GM21737 (cell line): Measurements from ENCODE around the gene LHFPL6.

Experiments used
- ATAC-seq: cut with Tn5 transposase; IDR thresholded peaks from one replicate; pipeline ENCODE4 v1.9.1; 2021; ENCODE audit warnings: mild to moderate bottlenecking, moderate library complexity; ENCODE audit not compliant: unreplicated experiment

The LHFPL6 gene

DNA sequence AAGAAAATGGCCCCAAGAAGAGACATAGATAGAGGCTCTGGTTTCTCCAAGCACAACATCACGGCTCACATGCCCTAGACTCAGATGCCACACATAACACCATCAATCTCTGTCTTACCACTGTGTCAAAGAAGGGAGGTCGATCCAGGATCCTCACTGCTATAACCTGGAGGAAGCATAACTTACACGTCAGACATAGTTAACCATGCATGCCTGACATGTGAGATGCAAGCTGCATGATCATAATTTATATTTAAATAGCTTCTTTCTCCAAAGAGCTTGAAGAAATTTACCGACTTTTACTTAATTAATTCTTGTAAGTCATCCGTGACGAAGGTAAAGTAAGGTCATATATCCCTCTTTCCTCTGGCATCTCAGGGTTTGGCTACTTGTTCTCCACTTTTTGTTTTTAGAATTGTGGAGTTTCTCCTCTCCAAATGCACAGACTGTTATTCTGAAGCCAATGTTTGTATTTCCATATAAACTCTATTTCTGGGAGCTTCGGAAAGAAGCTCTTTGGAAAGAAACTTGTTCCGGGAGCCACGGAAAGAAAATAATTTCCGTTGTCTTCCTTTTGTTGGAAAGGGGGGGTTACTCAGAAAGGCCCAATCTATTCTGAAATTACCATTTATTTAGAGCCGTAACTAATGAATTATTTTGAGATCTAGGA lies 205.6 kb downstream of the LHFPL6 start:
- ATAC-seq, result no peak

- no peak for ATAC-seq
Measured at GRCh38 chr13:39394796-39395678, 208.0 kb downstream of the LHFPL6 start.

- ATAC-seq, result no peak
Measured at GRCh38 chr13:39391761-39392160, 211.2 kb downstream of the LHFPL6 start.

GRCh38 chr13:39389013-39389412 lies 214.0 kb downstream of the LHFPL6 start:
- no peak for ATAC-seq

DNA sequence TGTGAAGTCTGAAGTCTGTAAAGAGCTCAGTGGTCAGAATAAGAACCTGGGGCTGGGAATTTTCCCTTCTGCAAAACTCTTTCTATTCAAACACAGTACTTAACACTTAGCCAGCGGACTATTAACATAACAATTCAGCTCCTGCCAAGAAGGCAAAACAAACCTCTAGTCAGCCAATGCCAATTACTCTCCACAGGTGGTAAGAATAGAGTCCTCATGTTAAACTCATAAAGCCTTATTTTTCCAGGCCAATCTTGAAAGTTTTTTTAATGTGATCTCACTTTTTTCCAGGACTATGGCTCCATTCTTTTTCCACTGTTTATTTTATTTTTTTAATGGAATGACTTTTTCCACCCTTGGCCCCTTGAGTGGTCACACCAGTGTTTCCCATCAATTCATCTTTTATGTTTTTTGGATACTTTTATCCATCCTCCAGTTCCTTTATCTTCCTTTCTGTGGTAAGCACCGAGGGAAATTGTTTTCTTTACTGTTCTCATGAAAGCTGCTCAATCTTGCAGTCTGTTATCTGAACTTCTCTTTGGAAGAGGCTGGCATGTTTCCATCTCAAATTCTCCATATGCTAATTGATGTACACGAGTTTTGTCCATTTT lies 217.3 kb downstream of the LHFPL6 start:
- no peak for ATAC-seq

DNA sequence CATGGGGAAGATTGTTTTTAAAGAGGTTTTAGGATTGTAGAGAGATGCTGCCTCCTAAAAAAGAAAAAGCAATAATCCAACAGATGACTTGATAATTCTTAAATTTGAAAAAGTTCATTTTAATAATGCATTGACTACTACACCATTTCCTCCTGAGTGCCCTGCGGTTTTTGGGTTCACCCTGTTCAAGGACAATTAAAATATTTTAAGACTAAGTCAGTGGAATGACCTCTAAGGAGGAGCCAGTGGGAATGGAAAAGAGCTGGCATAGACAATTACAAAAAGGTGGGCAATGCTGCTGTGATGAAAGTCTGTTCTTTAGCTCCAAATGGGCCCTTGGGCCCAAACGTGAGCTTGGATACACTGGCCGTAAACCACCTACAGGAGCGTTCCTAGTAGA lies 217.8 kb downstream of the LHFPL6 start:
- no peak for ATAC-seq

- no peak for ATAC-seq
Measured at GRCh38 chr13:39381456-39381855, 221.5 kb downstream of the LHFPL6 start.

- no peak for ATAC-seq
Measured at GRCh38 chr13:39379667-39380655, 223.0 kb downstream of the LHFPL6 start.

- peak; percentile 69 for ATAC-seq
Measured at GRCh38 chr13:39379118-39379517, 223.9 kb downstream of the LHFPL6 start.

GRCh38 chr13:39378306-39378705 lies 224.7 kb downstream of the LHFPL6 start:
- no peak for ATAC-seq

- no peak for ATAC-seq
Measured at GRCh38 chr13:39377699-39378098, 225.3 kb downstream of the LHFPL6 start.

DNA sequence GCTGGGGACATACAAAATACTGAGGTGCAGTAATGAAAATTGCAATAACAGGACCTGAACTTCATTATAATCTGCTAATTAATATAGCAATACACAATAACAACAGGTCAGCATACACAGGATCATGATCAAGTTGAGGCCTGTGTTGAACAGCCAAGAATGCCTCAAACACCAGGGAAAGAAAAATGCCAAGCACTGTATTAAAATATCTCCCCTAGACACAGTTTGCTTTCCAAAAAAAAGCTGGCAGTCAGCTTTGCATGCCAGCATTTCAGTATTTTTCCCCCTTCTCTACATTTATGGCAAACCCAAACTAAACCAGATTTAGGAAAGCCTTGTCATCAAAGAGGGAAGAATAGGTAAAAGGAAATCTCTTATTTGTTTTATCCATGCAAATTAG lies 226.9 kb downstream of the LHFPL6 start:
- ATAC-seq, result no peak

GRCh38 chr13:39375601-39376000 lies 227.4 kb downstream of the LHFPL6 start:
- ATAC-seq, result no peak

GRCh38 chr13:39374741-39375189 lies 228.2 kb downstream of the LHFPL6 start:
- no peak for ATAC-seq

DNA sequence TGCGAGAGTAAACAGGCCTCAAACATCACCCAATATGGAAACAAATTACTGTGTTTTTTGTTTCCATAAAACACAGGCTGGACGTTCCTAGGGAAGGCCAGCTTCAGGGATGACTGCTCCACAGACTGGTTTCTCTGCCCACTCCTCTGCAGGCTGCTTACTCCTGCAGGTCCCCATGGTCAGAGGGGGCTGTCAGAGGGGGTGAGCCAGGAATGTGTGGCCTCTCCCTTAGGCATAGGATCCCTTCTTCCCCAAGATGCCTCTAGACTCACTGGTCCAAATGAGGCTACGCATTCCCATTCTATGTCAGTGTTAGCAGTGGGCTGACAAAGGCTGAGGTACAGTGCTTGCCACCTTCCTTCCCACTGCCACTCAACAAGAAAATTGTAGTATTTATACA lies 229.8 kb downstream of the LHFPL6 start:
- no peak for ATAC-seq

DNA sequence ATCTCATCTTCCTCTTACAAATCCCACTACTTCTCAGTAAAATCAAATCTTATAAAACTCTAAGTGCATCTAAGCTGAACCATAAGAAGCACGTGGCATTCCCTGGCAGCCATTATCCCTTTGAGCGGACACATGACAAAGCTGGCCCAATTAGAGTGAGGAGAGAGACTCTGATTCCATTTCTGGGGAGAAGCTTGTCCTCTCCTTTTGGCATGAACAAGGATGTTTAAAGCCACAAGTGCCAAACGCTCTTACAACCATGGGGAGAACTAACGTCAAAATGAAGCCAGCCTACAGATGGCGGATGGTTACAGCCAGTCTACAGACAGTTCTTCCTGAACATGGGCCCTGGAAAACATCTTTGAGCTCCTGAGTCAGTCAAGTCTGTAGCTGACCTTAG lies 231.3 kb downstream of the LHFPL6 start:
- no peak for ATAC-seq

GRCh38 chr13:39370554-39370953 lies 232.4 kb downstream of the LHFPL6 start:
- ATAC-seq, result no peak

- ATAC-seq, result no peak
Measured at GRCh38 chr13:39370048-39370447, 232.9 kb downstream of the LHFPL6 start.

GRCh38 chr13:39369161-39369890 lies 233.7 kb downstream of the LHFPL6 start:
- no peak for ATAC-seq

DNA sequence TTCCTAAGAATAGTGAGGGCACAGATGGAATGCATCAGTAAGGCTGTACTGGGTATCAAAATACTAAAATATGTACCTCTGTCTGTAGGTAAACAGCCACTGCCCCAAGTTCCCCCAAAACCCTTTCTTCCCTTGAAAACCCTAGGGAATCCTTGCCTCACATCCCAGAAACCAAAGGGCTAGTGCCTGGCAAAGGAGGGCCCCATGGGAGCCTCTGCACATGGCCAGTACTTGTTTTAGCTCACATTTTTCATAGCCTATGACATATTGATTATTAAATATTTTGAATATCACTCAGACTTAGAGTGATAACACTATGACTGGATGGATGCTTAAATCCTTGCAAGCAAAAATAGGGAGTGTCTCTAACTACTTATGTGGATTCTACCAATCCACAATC lies 237.1 kb downstream of the LHFPL6 start:
- no peak for ATAC-seq
